PC-3 (cell line): ENCODE results near the gene KRT3. TPM values are rescaled to one million over a fixed set of nuclear protein-coding genes. Genes with fewer than 3 reads are reported as not detected.

Experiments
- ATAC-seq: fragments of 200-7000 bp; cut with Tn5 transposase; 2 replicates; pipeline ENCODE4 v1.9.1; 2020; ENCODE audit warnings: mild to moderate bottlenecking, moderate library complexity
- BruUV-seq: library from RNA; stranded (reverse); fragments of 400-500 nt; replicated peaks from 2 replicates; lab custom pipeline; 2021; lab: Mats Ljungman, UMichigan
- CTCF ChIA-PET: fragments of 300-600 bp; sonication (Branson Sonifier 250); formaldehyde crosslinking; loops from one replicate; lab custom pipeline; 2022; ENCODE audit warnings: antibody characterized with exemption; lab: Charles Lee
- POLR2A ChIA-PET: fragments of 300-600 bp; sonication (Branson Sonifier 250); formaldehyde crosslinking; loops from one replicate; lab custom pipeline; 2022; ENCODE audit warnings: antibody characterized with exemption; ENCODE audit not compliant: unreplicated experiment; lab: Charles Lee
- DNase-seq: peaks from one replicate; pipeline ENCODE4 v3.0.0-alpha.2; 2015
- H2AFZ ChIP-seq: fragments of 300-600 bp; sonication (generic); 2 replicates; pipeline ENCODE4 v1.6.0; 2016; ENCODE audit warnings: antibody characterized with exemption, low read length
- H3F3A ChIP-seq: fragments of 300-600 bp; sonication (generic); one replicate; pipeline ENCODE4 v1.6.0; 2017; ENCODE audit warnings: antibody characterized with exemption, low read length, control low read depth, mild to moderate bottlenecking; ENCODE audit not compliant: unreplicated experiment
- H3K27ac ChIP-seq: fragments of 300-600 bp; sonication (generic); 2 replicates; pipeline ENCODE4 v1.5.1; 2016; ENCODE audit warnings: mild to moderate bottlenecking, low read length
- H3K27me3 ChIP-seq: fragments of 300-600 bp; sonication (generic); 2 replicates; pipeline ENCODE4 v1.6.1; 2016; ENCODE audit warnings: low read length, mixed read lengths
- H3K36me3 ChIP-seq: fragments of 300-600 bp; sonication (generic); 2 replicates; pipeline ENCODE4 v1.6.1; 2016; ENCODE audit warnings: low read depth, mixed run types, low read length, mixed read lengths
- H3K4me1 ChIP-seq: fragments of 300-600 bp; sonication (generic); 2 replicates; pipeline ENCODE4 v1.5.1; 2016; ENCODE audit warnings: low read length; ENCODE audit not compliant: insufficient read depth
- H3K4me2 ChIP-seq: fragments of 300-600 bp; sonication (generic); 2 replicates; pipeline ENCODE4 v1.6.0; 2016; ENCODE audit warnings: low read length
- H3K4me3 ChIP-seq: fragments of 300-600 bp; sonication (generic); 2 replicates; pipeline ENCODE4 v1.5.1; 2016; ENCODE audit warnings: mild to moderate bottlenecking, low read length, mixed read lengths
- H3K79me2 ChIP-seq: fragments of 300-600 bp; sonication (generic); 2 replicates; pipeline ENCODE4 v1.6.1; 2017; ENCODE audit warnings: low read length, mixed read lengths
- H3K9ac ChIP-seq: fragments of 300-600 bp; sonication (generic); 2 replicates; pipeline ENCODE4 v1.6.0; 2016; ENCODE audit warnings: mild to moderate bottlenecking, low read length
- H3K9me2 ChIP-seq: fragments of 300-600 bp; sonication (generic); replicated peaks from 2 replicates; pipeline ENCODE4 v1.6.1; 2016; ENCODE audit warnings: mixed run types, low read length, mixed read lengths
- H3K9me3 ChIP-seq: fragments of 300-600 bp; sonication (generic); 2 replicates; pipeline ENCODE4 v1.6.1; 2016; ENCODE audit warnings: low read length, mixed read lengths
- H4K20me1 ChIP-seq: fragments of 300-600 bp; sonication (generic); 2 replicates; pipeline ENCODE4 v1.6.1; 2016; ENCODE audit warnings: low read length, mixed read lengths
- EZH2 ChIP-seq: fragments of 300-600 bp; sonication (generic); IDR thresholded peaks from one replicate; pipeline ENCODE4 v1.6.1; 2017; ENCODE audit warnings: antibody characterized with exemption, mild to moderate bottlenecking, low read length; ENCODE audit not compliant: unreplicated experiment
- EZH2phosphoT487 ChIP-seq: fragments of 300-600 bp; sonication (generic); IDR thresholded peaks from 2 replicates; pipeline ENCODE4 v1.6.1; 2018; ENCODE audit warnings: mild to moderate bottlenecking, antibody characterized with exemption, low read length, borderline replicate concordance
- intact Hi-C: fragments of 100-400 bp; cut with micrococcal nuclease; formaldehyde crosslinking; loops from 2 replicates; pipeline ENCODE4 v1.9.0; 2023
- total RNA-seq: library from RNA; depleted of rRNA; stranded (reverse); fragments of >200 nt; gene quantifications from 2 replicates; pipeline ENCODE4 v1.2.3, GENCODE V29; 2014
- TF ChIP-seq, protein P1 (sequence below): fragments of 300-600 bp; sonication (generic); conservative IDR thresholded peaks from 2 replicates; pipeline ENCODE4 v1.5.1; 2017; ENCODE audit warnings: antibody characterized with exemption, low read depth, mild to moderate bottlenecking, low read length

KRT3 gene
- total RNA-seq, 1 experiment from 2014 or later = 0.33 TPM

DNA sequence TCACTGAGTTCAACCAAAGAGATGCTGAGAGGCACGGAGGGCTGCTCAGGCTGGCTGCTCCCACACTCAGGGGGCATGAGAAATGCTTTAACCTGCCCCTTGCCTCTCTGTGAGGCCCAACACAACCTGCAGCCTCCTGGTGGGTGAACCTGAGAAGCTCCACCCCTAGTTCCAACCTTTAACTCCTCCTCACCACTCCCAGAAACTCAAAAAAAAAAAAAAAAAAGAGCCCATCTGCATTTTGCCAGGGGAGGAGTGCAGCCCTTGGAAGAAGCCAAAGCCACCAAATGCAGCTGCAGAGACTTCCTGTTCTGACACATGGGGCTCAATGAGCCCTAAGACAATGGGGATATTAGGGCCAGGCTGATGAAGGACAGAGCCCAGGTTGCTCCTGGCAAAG is 9.1 kb upstream of the KRT3 start:
- Histone ChIP-seq H3K9me2 (no peaks in the 10 kb centered on the region), H3K79me2 (no peaks in the 10 kb centered on the region), H3K4me3 (no peak overlapping the region), H3K9me3 (no peaks in the 10 kb centered on the region), H3K4me1 (peaks cover 19% of the 10 kb centered on the region), H3K27me3 (no peaks in the 10 kb centered on the region), H4K20me1 (no peaks in the 10 kb centered on the region), H3K4me2 (no peak overlapping the region), H3K9ac (no peak overlapping the region), H3F3A (no peaks in the 10 kb centered on the region), H3K36me3 (no peaks in the 10 kb centered on the region), H3K27ac (no peak overlapping the region), H2AFZ (no peak overlapping the region)
- no peak for TF ChIP-seq EZH2
- no peak for TF ChIP-seq EZH2phosphoT487
- ATAC-seq (no peak), DNase-seq (no peak)
- intact Hi-C loops = loop anchor here (5.0 kb wide), 1 partner anchor 63 kb away; no protein-coding TSS in a partner anchor
- POLR2A ChIA-PET = no interaction called here
- BruUV-seq = no TSS peak
- CTCF ChIA-PET = no interaction called here

DNA sequence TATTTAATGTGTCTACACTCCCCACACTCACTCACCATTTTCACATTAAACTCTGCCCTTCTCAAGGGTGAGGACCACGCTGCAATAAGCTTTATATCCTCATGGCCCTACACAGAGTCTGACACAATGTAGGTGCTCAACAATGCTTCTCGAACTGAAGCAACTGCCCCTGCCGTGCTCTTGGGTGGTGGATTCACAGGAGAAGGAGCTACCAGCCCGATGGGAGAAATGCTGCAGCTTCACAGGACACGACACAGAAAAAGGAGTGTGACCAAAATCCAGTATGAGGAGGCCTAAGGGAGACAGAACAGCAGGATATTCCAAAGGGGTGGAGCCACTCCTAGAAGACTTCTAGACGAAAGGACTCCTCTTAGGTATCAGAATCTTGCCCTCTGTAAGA is 6.5 kb upstream of the KRT3 start:
- no peaks in the 10 kb centered on the region for H3K9me2 ChIP-seq
- no peaks in the 10 kb centered on the region for H3K27me3 ChIP-seq
- H4K20me1 ChIP-seq = no peaks in the 10 kb centered on the region
- TF ChIP-seq, protein P1, sequence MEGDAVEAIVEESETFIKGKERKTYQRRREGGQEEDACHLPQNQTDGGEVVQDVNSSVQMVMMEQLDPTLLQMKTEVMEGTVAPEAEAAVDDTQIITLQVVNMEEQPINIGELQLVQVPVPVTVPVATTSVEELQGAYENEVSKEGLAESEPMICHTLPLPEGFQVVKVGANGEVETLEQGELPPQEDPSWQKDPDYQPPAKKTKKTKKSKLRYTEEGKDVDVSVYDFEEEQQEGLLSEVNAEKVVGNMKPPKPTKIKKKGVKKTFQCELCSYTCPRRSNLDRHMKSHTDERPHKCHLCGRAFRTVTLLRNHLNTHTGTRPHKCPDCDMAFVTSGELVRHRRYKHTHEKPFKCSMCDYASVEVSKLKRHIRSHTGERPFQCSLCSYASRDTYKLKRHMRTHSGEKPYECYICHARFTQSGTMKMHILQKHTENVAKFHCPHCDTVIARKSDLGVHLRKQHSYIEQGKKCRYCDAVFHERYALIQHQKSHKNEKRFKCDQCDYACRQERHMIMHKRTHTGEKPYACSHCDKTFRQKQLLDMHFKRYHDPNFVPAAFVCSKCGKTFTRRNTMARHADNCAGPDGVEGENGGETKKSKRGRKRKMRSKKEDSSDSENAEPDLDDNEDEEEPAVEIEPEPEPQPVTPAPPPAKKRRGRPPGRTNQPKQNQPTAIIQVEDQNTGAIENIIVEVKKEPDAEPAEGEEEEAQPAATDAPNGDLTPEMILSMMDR = no peak
- TF ChIP-seq EZH2phosphoT487 (no peak), EZH2 (no peak)
- no peak overlapping the region for H3K4me3 ChIP-seq
- H3K4me2 ChIP-seq = no peak overlapping the region
- H3K4me1 ChIP-seq = peaks cover 44% of the 10 kb centered on the region
- no peaks in the 10 kb centered on the region for H3F3A ChIP-seq
- no peak overlapping the region for H2AFZ ChIP-seq
- H3K9ac ChIP-seq = no peak overlapping the region
- ATAC-seq = no peak
- DNase-seq = no peak
- CTCF ChIA-PET = no interaction called here
- no peaks in the 10 kb centered on the region for H3K9me3 ChIP-seq
- no peak overlapping the region for H3K27ac ChIP-seq
- H3K36me3 ChIP-seq = no peaks in the 10 kb centered on the region
- BruUV-seq = no TSS peak
- intact Hi-C loops = loop anchor here (5.0 kb wide), 1 partner anchor 60 kb away; no protein-coding TSS in a partner anchor
- H3K79me2 ChIP-seq = no peaks in the 10 kb centered on the region
- POLR2A ChIA-PET = no interaction called here

DNA sequence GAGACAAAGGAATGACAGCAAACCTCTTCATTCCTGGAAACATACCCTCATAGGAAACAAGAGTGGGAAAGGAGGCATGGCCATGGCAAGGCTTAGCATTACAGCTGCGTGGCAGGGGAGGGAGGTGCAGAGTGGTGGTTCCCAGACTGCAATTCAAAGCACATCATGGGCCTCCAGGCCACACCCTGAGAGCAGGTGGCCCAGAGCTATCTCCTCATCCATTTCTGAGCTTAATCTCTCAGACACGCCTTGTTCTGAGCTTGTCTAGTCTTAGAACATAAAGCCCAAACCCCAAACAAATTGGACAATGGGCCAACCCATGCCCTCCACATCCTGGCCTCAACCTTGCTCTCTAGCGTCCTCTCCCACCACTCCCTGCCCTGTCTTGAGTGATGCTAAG is 5.9 kb upstream of the KRT3 start:
- H3K9me3 ChIP-seq = no peaks in the 10 kb centered on the region
- peaks cover 51% of the 10 kb centered on the region for H3K4me1 ChIP-seq
- TF ChIP-seq EZH2 (no peak), EZH2phosphoT487 (no peak)
- TF ChIP-seq, protein P1 = no peak
- 0 out of 2 replicates have a peak overlapping the region, but pooled peaks have one; percentile 89 for H3K27ac ChIP-seq
- no peak for DNase-seq
- H3F3A ChIP-seq = no peaks in the 10 kb centered on the region
- intact Hi-C loops = loop anchor here (5.0 kb wide), 1 partner anchor 59 kb away; no protein-coding TSS in a partner anchor
- no peak overlapping the region for H3K4me3 ChIP-seq
- no peaks in the 10 kb centered on the region for H3K9me2 ChIP-seq
- ChIA-PET POLR2A (no interaction called here), CTCF (no interaction called here)
- no peak for ATAC-seq
- H3K36me3 ChIP-seq = no peaks in the 10 kb centered on the region
- no peak overlapping the region for H2AFZ ChIP-seq
- no TSS peak for BruUV-seq
- no peaks in the 10 kb centered on the region for H3K27me3 ChIP-seq
- no peak overlapping the region for H3K9ac ChIP-seq
- H4K20me1 ChIP-seq = no peaks in the 10 kb centered on the region
- no peaks in the 10 kb centered on the region for H3K79me2 ChIP-seq
- no peak overlapping the region for H3K4me2 ChIP-seq
